Measurements from ENCODE around the gene DLG4. TPM values are rescaled to one million over a fixed set of nuclear protein-coding genes. Genes with fewer than 3 reads are reported as not detected.

DLG4 gene
- polyA plus RNA-seq, 10 donors: 15.3 to 31.0 (median 21.1) TPM

GRCh38 chr17:7234083-7234951 lies 14.7 kb upstream of the DLG4 start, which contains the start of gene DVL2:
Gene DVL2 (minus strand): TSS chr17:7234517. CDS start chr17:7234262, 255 bp downstream.
- DNase-seq: peak; percentile 96 to 99 (median 97)

DNA sequence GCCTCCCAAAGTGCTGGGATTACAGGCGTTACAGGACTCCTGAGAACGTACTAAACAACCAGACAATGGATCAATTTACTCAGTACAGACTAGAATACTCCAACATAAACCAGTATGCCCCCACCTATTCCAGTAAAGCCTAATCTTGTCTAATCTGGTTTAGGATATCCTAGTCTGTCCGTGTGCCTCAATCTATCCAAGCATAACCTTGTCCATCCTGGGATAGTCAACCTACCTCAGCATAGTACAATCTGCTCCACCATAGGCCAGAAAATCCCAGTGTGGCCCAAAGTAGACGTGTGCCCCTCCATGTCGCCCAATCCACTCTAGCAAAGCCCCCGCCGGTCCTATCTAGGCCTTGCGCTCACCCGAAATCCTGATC lies 14.1 kb upstream of the DLG4 start:
- no peak for DNase-seq

DNA sequence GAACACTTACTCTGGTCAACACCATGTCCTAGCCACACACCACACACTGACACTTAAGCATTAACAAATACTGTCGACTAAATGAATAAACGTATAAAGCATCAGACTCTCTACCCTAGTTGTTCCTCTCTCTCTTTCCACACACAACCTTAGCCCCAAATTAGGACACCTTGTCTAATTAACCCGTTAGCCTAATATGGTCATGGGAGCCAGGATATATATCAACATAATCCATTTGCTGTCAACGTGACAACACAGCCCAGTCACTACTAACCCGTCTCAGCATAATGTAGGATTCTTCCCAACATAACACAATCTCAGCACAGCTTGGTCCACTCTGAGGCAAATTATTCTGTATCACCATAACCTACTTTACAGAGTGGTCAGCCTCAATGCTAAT lies 12.5 kb upstream of the DLG4 start:
- DNase-seq: no peak

- DNase-seq: no peak
Observed at GRCh38 chr17:7229504-7229903, 9.9 kb upstream of the DLG4 start.

- DNase-seq: no peak
Observed at GRCh38 chr17:7228920-7229319, 9.3 kb upstream of the DLG4 start.

- no peak for DNase-seq
Observed at GRCh38 chr17:7226721-7227710, 7.4 kb upstream of the DLG4 start.

- DNase-seq: peak in 1 of 3 donors; percentile 6
Observed at GRCh38 chr17:7225711-7226331, 6.2 kb upstream of the DLG4 start.

DNA sequence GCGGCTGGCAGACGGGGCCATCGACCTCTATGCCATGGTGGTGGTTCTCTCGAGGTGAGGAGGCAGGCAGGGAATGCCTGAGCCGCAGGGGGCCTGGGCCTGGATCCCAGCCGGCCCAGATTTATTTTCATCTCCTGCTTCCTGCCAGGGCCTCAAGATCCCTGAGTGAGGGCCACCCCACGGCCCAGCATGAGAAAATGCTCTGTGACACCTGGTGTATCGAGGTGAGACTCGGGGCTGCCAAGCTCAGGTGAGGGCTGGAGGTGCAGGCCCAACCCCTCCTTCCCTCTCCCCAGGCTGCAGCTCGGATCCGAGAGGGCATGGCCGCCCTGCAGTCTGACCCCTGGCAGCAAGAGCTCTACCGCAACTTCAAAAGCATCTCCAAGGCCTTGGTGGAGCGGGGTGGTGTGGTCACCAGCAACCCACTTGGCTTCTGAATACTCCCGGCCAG lies 5.0 kb upstream of the DLG4 start:
- peak in 1 of 3 donors; percentile 7 for DNase-seq

DNA sequence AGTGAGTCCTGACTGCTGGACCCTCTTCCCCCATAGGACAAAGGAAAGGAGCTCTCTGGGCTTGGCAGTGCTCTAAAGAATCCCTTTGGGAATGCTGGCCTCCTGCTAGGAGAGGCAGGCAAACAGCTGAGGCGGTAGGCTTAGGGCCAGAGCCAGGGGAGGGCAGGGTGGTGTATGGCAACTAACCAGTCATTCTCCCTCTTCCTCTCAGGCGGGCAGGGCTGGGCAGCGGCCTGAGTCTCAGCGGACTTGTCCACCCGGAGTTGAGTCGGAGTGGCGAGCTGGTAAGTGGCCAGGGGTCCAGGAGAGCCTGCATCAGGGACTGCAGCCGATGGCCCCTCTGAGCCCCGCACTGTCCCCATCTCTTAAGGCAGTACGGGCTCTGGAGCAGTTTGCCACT lies 4.5 kb upstream of the DLG4 start:
- peak in 1 of 3 donors; percentile 10 for DNase-seq

- no peak for DNase-seq
Observed at GRCh38 chr17:7223375-7223774, 3.7 kb upstream of the DLG4 start.

DNA sequence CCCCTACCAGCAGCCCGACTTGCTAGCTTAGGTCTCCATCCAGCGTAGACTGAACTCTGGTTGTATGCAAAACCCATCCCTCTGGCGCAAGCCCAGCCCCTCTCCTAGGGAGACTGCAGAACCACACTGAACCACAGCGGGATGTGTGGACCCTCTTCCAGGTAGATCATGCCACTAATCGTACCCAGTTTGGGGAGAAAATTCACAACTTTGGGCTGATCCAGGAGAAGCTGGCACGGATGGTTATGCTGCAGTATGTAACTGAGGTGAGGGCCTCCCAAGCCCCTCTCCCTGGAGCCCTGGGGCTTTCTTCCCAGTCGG lies 3.3 kb upstream of the DLG4 start:
- DNase-seq: no peak

GRCh38 chr17:7222093-7222971 lies 2.7 kb upstream of the DLG4 start:
- DNase-seq: peak in 1 of 3 donors; percentile 45

DNA sequence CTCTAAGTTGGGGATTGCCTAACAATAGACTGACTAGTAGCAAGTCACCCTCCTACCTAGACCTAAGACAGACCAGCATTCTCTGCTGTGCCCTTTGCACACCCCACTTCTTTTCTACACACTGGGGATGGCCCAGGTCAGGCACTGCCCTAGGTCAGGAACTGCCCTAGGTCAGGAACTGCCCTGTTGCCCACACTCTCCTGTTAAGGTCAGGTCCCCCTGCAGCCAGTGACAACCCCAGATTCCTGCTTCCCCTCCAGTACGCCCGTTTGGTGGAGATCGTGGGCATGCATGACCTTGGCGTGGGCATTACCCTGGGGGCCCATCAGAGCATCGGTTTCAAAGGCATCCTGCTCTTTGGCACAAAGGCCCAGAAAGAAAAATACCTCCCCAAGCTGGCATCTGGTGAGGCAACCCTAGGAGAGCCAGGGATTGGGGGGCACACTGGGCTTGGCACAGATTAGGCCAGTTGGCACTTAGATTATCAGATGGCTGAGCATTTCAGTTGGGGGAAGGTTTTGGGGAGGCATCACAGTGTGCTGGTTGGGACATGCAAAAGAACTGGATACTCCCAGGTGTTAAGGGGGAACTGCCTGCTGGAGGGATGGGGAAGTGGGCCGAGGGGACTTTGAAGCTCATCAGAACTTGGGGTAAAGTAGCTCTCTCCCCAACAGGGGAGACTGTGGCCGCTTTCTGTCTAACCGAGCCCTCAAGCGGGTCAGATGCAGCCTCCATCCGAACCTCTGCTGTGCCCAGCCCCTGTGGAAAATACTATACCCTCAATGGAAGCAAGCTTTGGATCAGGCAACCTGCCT lies 1.8 kb upstream of the DLG4 start:
- DNase-seq: no peak

DNA sequence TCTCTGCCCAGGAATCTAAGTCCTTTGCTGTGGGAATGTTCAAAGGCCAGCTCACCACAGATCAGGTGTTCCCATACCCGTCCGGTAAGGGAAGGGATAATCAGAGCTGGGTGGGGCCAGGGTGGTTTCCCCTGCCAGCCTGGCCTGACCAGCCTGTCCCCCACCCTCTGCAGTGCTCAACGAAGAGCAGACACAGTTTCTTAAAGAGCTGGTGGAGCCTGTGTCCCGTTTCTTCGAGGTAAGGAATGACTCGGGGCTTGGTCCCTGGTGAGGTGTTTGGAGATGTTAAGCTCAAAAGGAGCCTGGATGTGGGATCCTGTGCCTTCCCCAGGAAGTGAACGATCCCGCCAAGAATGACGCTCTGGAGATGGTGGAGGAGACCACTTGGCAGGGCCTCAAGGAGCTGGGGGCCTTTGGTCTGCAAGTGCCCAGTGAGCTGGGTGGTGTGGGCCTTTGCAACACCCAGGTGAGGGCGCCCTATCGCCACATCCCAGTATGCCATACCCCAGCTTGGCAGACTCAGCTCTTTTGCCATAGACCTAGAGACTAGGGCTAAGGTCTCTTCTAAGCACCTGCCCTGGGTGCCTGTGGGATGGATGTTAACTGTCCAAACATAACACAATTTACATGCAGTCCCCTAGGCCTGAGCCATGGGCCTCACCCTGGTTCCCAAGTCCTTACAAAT lies 1.1 kb upstream of the DLG4 start:
- DNase-seq: peak in 1 of 3 donors; percentile 57

- no peak for DNase-seq
Observed at GRCh38 chr17:7219229-7219811, 316 bp downstream of the DLG4 start.

GRCh38 chr17:7218758-7219157 lies 878 bp downstream of the DLG4 start:
- DNase-seq: no peak

- no peak for DNase-seq
Observed at GRCh38 chr17:7218166-7218565, 1.5 kb downstream of the DLG4 start.

DNA sequence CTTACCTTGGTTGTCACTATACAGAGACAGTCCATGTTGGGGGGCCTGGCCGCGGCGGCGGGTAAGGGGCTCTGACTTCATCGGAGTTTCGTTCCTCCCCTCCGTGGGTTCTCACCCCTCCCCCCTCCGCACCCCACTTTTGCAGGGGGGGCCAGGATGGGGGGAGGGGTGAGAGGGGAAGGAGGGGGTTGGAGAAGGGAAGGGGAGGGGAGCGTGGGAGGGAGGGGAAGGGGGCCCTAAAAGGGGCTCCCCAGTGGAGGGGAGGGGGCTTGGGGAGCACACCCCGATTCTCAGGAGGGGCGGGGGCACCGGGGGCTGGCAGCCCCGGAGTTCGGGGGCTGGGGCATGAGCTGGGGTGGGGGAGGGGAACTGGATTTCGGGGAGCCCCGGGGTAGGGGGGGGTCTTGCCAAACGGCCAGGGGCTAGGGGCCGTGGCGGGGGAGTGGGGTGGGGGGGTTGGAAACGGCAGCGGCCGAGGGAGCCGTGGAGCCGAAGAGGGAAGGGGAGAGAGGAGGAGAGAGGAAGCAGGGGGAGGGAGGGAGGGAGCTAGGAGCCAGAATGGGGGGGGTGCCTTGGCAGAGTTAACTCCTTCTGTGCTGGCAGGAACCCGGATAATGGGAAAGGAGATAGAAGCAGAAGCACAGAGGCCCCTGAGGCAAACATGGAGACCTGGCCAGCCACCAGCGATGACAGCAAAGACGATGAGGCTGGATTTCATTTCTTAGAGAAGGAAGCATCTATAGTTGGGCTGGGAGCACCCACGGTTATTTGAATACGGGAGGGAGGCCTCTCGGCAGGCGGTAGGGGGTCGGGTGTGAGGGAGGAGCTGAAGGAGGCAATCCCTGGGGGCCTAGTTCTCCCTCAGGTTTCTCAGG lies 2.3 kb downstream of the DLG4 start:
- DNase-seq: peak; percentile 69 to 92 (median 88)
